ENCODE results near the gene ERCC6L2. TPM values are rescaled to one million over a fixed set of nuclear protein-coding genes. Genes with fewer than 3 reads are reported as not detected.

Gene ERCC6L2
- total RNA-seq, 1 donor from 2014 or later: 21.7 TPM

- no peaks in the 10 kb centered on the region for H3K27me3 ChIP-seq (ENCODE audit: low read depth)
- no peak for DNase-seq
- H3K27ac ChIP-seq (replicated peaks): no peak overlapping the region
- peaks cover 4% of the 10 kb centered on the region for H3K4me1 ChIP-seq
- H3K36me3 ChIP-seq: peaks cover 5% of the 10 kb centered on the region
- no peaks in the 10 kb centered on the region for H3K9me3 ChIP-seq (replicated peaks)
- no peak overlapping the region for H3K4me3 ChIP-seq
- intact Hi-C loops (cut with micrococcal nuclease): no loop called here
- TF ChIP-seq CTCF (IDR thresholded peaks at IDR 0.05; ENCODE audit: borderline replicate concordance): no peak
These were observed 26.0 kb downstream of the ERCC6L2 start for GRCh38 chr9:95901506-95901905.

- Histone ChIP-seq H3K4me3 (no peak overlapping the region), H3K36me3 (peaks cover 3% of the 10 kb centered on the region), H3K27me3 (ENCODE audit: low read depth) (no peaks in the 10 kb centered on the region), H3K27ac (replicated peaks) (no peak overlapping the region), H3K9me3 (replicated peaks) (no peaks in the 10 kb centered on the region), H3K4me1 (no peaks in the 10 kb centered on the region)
- no peak for TF ChIP-seq CTCF (IDR thresholded peaks at IDR 0.05; ENCODE audit: borderline replicate concordance)
- intact Hi-C loops (cut with micrococcal nuclease): no loop called here
- DNase-seq: no peak
These were observed 27.9 kb downstream of the ERCC6L2 start for GRCh38 chr9:95903398-95903797.

- peaks cover 3% of the 10 kb centered on the region for H3K36me3 ChIP-seq
- H3K4me3 ChIP-seq: no peak overlapping the region
- no peaks in the 10 kb centered on the region for H3K27me3 ChIP-seq (ENCODE audit: low read depth)
- peak; percentile 17 for TF ChIP-seq CTCF (IDR thresholded peaks at IDR 0.05; ENCODE audit: borderline replicate concordance)
- DNase-seq: no peak
- no peaks in the 10 kb centered on the region for H3K4me1 ChIP-seq
- no peaks in the 10 kb centered on the region for H3K9me3 ChIP-seq (replicated peaks)
- H3K27ac ChIP-seq (replicated peaks): no peak overlapping the region
- intact Hi-C loops (cut with micrococcal nuclease): no loop called here
These were observed 32.3 kb downstream of the ERCC6L2 start for GRCh38 chr9:95907794-95908193.

GRCh38 chr9:95910023-95910707 is 34.7 kb downstream of the ERCC6L2 start:
- Histone ChIP-seq H3K9me3 (replicated peaks) (no peaks in the 10 kb centered on the region), H3K4me1 (no peaks in the 10 kb centered on the region), H3K27me3 (ENCODE audit: low read depth) (no peaks in the 10 kb centered on the region), H3K27ac (replicated peaks) (no peak overlapping the region), H3K36me3 (peaks cover 3% of the 10 kb centered on the region), H3K4me3 (no peak overlapping the region)
- no peak for DNase-seq
- intact Hi-C loops (cut with micrococcal nuclease): no loop called here
- no peak for TF ChIP-seq CTCF (IDR thresholded peaks at IDR 0.05; ENCODE audit: borderline replicate concordance)

- H3K27ac ChIP-seq (replicated peaks): no peak overlapping the region
- DNase-seq: no peak
- no peak overlapping the region for H3K4me3 ChIP-seq
- peaks cover 6% of the 10 kb centered on the region for H3K36me3 ChIP-seq
- no peaks in the 10 kb centered on the region for H3K4me1 ChIP-seq
- TF ChIP-seq CTCF (IDR thresholded peaks at IDR 0.05; ENCODE audit: borderline replicate concordance): no peak
- no peaks in the 10 kb centered on the region for H3K9me3 ChIP-seq (replicated peaks)
- intact Hi-C loops (cut with micrococcal nuclease): no loop called here
- no peaks in the 10 kb centered on the region for H3K27me3 ChIP-seq (ENCODE audit: low read depth)
These were observed 35.4 kb downstream of the ERCC6L2 start for GRCh38 chr9:95910770-95911340.

Data from left ventricle myocardium inferior (tissue), 1 donor.